CD4-positive, alpha-beta T cell treated with Interleukin-12 subunit alpha and Interleukin-12 subunit beta, for 1 hour (primary cell): Measurements from ENCODE around the gene SNTA1.
"Not testable (repeated sequence)": the region's sequence is repeated elsewhere in the genome, so short reads cannot be mapped to it uniquely, and the experiment has no call there.

Experiments used
- DNase-seq: peaks from one replicate; pipeline ENCODE4 v3.0.0-alpha.2; 2020

SNTA1 gene

GRCh38 chr20:33443512-33444239 lies at the start of gene SNTA1:
Gene SNTA1, minus strand, starts transcription at chr20:33443763. Its CDS starts 143 bp downstream, at chr20:33443620.
- DNase-seq, result peak; percentile 93

GRCh38 chr20:33490934-33491656 lies 47.5 kb upstream of the SNTA1 start:
- DNase-seq, result no peak

- DNase-seq, result no peak
Observed at GRCh38 chr20:33490023-33490933, 46.7 kb upstream of the SNTA1 start, which contains the start of gene CBFA2T2. Gene CBFA2T2, plus strand, starts transcription at chr20:33490096. Its CDS starts 172 bp downstream, at chr20:33490268.

GRCh38 chr20:33489495-33490022 lies 46.0 kb upstream of the SNTA1 start:
- DNase-seq, result peak; percentile 99

GRCh38 chr20:33488661-33489494 lies 45.3 kb upstream of the SNTA1 start:
- DNase-seq, result not testable (repeated sequence)

GRCh38 chr20:33488201-33488600 lies 44.6 kb upstream of the SNTA1 start:
- DNase-seq, result no peak

GRCh38 chr20:33483186-33483585 lies 39.6 kb upstream of the SNTA1 start:
- not testable (repeated sequence) for DNase-seq

- no peak for DNase-seq
Observed at GRCh38 chr20:33482581-33482980, 39.0 kb upstream of the SNTA1 start.

- no peak for DNase-seq
Observed at GRCh38 chr20:33481431-33481941, 37.9 kb upstream of the SNTA1 start.

GRCh38 chr20:33480048-33480447 lies 36.5 kb upstream of the SNTA1 start:
- no peak for DNase-seq

GRCh38 chr20:33477386-33478234 lies 34.0 kb upstream of the SNTA1 start:
- DNase-seq, result no peak

GRCh38 chr20:33475381-33476152 lies 32.0 kb upstream of the SNTA1 start:
- no peak for DNase-seq

- no peak for DNase-seq
Observed at GRCh38 chr20:33474963-33475362, 31.4 kb upstream of the SNTA1 start.

GRCh38 chr20:33474097-33474873 lies 30.7 kb upstream of the SNTA1 start:
- no peak for DNase-seq

GRCh38 chr20:33472868-33473435 lies 29.4 kb upstream of the SNTA1 start:
- DNase-seq, result no peak

GRCh38 chr20:33470866-33471265 lies 27.3 kb upstream of the SNTA1 start:
- DNase-seq, result no peak

- DNase-seq, result no peak
Observed at GRCh38 chr20:33470457-33470856, 26.9 kb upstream of the SNTA1 start.

- no peak for DNase-seq
Observed at GRCh38 chr20:33466303-33466646, 22.7 kb upstream of the SNTA1 start.
